ENCODE results near the gene SGMS1.
"Not testable (repeated sequence)": the region's sequence is repeated elsewhere in the genome, so short reads cannot be mapped to it uniquely, and the experiment has no call there.

The SGMS1 gene

DNA sequence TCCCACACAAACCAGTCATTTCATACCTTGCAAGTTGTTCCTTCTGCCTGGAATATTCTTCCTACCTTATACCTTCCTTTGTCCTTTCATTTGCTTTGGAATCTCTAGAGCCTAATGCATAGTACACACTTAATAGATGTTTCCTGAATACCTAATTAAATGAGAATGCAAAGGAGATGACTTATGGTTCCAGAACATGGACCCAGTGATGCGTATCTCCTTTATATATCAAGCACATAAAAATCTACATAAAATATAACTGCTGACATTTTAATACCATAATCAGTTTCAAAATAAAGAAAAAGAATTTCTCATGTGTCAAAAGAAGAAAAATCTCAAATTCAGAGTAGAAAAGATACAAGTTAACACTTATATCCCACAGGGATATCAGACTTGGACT lies 261.8 kb downstream of the SGMS1 start:
- no peak overlapping the region for H3K27ac ChIP-seq
- TF ChIP-seq, protein P1, sequence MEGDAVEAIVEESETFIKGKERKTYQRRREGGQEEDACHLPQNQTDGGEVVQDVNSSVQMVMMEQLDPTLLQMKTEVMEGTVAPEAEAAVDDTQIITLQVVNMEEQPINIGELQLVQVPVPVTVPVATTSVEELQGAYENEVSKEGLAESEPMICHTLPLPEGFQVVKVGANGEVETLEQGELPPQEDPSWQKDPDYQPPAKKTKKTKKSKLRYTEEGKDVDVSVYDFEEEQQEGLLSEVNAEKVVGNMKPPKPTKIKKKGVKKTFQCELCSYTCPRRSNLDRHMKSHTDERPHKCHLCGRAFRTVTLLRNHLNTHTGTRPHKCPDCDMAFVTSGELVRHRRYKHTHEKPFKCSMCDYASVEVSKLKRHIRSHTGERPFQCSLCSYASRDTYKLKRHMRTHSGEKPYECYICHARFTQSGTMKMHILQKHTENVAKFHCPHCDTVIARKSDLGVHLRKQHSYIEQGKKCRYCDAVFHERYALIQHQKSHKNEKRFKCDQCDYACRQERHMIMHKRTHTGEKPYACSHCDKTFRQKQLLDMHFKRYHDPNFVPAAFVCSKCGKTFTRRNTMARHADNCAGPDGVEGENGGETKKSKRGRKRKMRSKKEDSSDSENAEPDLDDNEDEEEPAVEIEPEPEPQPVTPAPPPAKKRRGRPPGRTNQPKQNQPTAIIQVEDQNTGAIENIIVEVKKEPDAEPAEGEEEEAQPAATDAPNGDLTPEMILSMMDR (conservative IDR thresholded peaks at IDR 0.05), result no peak

DNA sequence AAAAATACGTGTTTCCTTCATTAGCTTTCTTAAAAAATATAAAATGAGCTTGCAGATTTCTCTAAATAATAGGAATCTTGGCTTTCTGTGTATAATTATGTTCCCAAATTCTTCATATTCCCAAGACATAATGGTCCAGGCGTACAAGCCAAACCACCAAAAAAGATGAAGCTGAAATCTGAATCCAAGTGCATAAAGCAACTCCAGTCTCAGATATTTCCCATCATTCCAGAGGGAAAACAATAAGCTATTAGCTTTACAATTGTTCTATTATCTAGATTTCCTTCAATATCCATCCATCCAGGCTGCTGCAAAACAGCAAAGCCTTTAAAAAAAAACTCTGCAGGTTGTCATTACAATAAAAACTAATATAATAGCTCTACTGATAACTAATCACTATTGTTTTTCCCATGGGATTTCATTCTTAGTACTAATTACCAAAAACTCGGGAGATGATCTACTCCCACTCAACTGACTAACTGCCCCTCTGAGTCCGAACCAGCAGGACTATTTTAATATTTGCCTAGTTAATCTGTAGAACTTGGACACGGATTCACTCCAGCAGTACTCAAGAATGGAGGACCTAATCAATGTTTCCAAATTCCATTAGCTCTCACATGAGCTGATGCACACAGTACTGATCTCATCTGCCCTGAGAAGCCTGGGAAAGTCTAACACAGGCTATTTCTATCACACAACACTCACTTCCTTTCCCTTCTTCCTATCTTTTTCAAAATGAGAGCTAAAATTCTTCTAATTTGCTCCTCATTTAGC lies 263.5 kb downstream of the SGMS1 start:
- TF ChIP-seq, protein P1 (conservative IDR thresholded peaks at IDR 0.05), result no peak
- H3K27ac ChIP-seq, result no peak overlapping the region

DNA sequence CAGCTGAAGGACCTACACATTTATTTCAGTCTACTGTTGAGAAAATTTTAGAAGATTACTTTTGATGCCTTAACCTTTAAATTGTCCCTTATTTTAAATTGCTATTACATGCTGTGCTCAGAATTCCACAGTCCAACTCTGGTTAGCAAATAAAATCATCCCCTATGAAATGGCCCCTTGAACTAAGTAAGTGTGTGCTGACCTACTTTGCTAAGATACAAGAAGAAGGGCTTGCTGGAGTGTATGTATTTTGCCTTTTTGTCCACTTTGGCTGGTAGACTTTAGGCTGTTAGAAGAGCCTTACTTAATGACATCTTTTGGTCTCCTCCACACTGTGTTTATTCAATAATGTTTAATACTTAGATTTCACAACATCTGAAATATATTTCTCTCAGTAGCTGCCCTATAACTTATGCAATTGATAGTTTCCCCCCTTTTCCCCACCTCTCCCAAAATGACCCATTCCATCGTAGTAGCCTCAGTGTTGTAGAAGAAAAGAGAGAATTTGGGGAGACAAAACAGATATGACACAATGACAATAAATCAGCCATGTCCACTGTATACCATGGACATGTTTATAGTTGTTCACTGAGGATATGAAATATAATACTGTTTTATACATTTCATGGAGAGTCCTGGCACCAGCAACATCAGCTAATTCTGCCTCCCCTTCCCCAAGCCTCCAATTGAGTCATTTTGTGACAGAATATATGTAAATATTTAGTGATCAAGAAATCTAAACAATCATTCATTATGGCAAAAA lies 264.6 kb downstream of the SGMS1 start:
- H3K27ac ChIP-seq, result no peak overlapping the region

DNA sequence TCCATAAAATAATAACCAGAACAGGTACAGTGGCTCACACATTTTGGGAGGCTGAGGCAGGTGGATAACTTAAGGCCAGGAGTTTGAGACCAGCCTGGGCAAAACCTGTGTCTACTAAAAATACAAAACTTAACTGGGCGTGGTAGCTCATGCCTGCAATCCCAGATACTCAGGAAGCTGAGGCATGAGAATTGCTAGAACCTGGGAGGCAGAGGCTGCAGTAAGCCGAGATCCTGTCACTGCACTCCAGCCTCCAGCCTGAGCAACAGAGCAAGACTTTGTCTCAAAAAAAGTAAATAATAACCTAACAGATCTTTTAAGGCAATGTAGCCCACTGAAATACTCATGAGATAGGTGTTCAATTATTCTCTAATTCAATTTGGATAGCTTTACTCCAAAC lies 265.3 kb downstream of the SGMS1 start:
- no peak overlapping the region for H3K27ac ChIP-seq
- TF ChIP-seq, protein P1 (conservative IDR thresholded peaks at IDR 0.05), result no peak

More for the DNA sequence above, 264.6 kb downstream of the SGMS1 start:
- TF ChIP-seq, protein P1 (conservative IDR thresholded peaks at IDR 0.05), result no peak

DNA sequence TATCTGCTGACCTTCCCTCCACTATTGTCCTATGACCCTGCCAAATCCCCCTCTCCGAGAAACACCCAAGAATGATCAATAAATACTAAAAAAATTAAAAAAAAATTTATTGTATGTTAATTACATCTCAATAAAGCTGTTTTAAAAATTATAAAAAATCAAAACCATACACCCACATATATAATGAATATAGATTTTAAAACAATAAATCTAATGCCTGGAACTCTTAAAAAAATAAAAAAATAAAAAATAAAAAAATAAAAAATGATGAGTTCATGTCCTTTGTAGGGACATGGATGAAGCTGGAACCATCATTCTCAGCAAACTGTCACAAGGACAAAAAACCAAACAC lies 267.3 kb downstream of the SGMS1 start:
- not testable (repeated sequence) for H3K27ac ChIP-seq

DNA sequence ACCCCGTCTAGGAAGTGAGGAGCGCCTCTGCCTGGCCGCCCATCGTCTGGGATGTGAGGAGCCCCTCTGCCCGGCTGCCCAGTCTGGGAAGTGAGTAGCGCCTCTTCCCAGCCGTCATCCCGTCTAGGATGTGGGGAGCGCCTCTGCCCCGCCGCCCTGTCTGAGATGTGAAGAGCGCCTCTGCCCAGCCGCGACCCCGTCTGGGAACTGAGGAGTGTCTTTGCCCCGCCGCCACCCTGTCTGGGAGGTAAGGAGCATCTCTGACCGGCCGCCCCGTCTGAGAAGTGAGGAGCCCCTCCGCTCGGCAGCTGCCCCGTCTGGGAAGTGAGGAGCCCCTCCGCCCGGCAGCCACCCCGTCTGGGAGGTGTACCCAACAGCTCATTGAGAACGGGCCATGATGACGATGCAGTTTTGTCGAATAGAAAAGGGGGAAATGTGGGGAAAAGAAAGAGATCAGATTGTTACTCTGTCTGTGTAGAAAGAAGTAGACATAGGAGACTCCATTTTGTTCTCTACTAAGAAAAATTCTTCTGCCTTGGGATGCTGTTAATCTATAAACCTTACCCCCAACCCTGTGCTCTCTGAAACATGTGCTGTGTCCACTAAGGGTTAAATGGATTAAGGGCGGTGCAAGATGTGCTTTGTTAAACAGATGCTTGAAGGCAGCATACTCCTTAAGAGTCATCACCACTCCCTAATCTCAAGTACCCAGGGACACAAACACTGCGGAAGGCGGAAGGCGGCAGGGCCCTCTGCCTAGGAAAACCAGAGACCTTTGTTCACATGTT lies 267.9 kb downstream of the SGMS1 start:
- H3K27ac ChIP-seq, result not testable (repeated sequence)

DNA sequence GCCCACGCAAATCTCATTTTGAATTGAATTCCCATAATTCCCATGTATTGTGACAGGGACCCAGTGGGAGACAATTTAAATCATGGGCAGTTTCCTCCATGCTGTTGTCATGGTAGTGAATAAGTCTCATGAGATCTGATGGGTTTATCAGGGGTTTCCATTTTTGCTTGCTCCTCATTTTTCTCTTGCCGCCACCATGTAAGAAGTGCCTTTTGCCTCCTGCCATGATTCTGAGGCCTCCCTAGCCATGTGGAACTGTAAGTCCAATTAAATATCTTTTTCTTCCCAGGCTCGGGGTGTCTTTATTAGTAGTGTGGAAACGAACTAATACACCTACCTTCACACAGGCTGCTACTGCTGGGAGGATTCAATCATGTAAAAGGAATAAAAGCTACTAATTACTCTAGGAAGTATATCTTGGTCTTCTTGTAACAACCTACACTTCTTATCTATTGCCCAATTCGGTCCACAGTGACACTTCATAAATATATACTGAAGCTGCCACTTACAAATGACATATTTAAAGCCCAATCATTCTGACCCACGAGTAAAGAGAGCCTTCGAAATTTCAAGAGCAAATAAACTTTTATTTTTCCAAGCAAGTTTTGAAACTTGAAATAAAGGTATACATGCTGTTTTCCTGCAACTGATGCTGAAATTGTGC lies 272.1 kb downstream of the SGMS1 start:
- no peak overlapping the region for H3K27ac ChIP-seq
- TF ChIP-seq, protein P1 (conservative IDR thresholded peaks at IDR 0.05), result no peak

DNA sequence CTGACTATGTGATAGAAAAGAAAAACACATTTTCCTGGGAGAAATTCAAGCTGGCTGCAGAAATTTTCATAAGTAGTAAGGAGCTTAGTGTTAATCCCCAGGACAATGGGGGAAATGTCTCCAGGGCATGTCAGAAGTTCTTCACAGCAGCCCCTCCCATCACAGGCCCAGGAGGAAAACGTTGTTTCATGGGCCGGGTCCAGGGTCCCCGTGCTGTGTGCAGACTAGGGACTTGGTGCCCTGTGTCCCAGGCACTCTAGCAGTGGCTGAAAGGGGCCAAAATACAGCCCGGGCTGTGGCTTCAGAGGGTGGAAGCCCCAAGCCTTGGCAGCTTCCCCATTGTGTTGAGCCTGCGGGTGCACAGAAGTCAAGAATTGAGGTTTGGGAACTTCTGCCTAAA lies 273.4 kb downstream of the SGMS1 start:
- TF ChIP-seq, protein P1 (conservative IDR thresholded peaks at IDR 0.05), result no peak
- no peak overlapping the region for H3K27ac ChIP-seq
